HT1080 (cell line): Measurements from ENCODE around the gene ISG15. TPM values are rescaled to one million over a fixed set of nuclear protein-coding genes. Genes with fewer than 3 reads are reported as not detected.

Source experiments
- DNase-seq: peaks from one replicate; pipeline ENCODE4 v3.0.0-alpha.2; 2015; ENCODE audit warnings: low read depth
- polyA plus RNA-seq, 2 experiments: library from polyadenylated mRNA; depleted of rRNA; stranded (reverse); fragments of >200 nt; gene quantifications; 2 replicates each; pipeline ENCODE4 v1.2.3, GENCODE V29; 2015
- total RNA-seq: library from RNA; depleted of rRNA; stranded (reverse); fragments of >200 nt; shearing (Covaris generic); gene quantifications from 2 replicates; pipeline ENCODE4 v1.2.3, GENCODE V29; 2014; rRNA removed

The ISG15 gene
- 48.6 and 53.3 TPM in 2 replicates for total RNA-seq
- 22.3 and 23.9 TPM in 2 replicates for polyA plus RNA-seq (2015; cell fraction: cytosol; rRNA removed)
- polyA plus RNA-seq (2015; cell fraction: nucleus; rRNA removed): 7.6 and 8.0 TPM in 2 replicates

DNA sequence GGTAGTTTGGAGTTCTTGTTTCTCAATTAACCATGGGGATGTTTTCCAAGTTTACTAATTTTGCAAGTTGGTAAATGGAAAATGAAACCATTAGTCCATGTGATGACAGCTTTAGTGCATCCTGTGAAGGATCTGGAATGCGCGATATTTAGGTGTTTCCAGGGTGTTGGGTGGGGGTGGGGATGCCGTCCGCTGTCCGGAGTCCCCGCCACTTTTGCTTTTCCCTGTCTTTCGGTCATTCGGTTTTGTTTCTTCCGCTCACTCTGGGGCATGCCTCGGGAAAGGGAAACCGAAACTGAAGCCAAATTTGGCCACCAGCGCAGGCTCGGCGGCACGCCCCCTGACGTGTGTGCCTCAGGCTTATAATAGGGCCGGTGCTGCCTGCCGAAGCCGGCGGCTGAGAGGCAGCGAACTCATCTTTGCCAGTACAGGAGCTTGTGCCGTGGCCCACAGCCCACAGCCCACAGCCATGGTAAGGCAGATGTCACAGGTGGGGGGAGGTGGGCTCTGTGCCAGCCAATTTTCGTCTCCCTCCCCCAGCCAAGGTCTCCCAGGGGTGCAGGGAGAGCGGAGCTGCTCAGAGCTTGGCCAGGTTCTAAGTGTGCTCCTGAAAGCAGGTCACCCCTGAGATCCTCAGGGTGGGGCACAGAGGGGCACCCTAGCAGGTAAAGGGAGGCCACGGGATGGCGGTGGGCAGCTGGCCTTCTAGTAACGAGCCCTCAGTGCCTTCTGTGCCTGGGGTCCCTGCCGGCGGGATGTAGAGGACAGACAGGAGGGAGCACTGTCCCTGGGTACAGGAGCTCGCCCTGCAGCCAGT lies at the start of gene ISG15:
Gene ISG15, plus strand, starts transcription at position 393 of the 817 bp plus-strand sequence. Its CDS starts 77 bp downstream, at position 470.
- peak; percentile 86 for DNase-seq

DNA sequence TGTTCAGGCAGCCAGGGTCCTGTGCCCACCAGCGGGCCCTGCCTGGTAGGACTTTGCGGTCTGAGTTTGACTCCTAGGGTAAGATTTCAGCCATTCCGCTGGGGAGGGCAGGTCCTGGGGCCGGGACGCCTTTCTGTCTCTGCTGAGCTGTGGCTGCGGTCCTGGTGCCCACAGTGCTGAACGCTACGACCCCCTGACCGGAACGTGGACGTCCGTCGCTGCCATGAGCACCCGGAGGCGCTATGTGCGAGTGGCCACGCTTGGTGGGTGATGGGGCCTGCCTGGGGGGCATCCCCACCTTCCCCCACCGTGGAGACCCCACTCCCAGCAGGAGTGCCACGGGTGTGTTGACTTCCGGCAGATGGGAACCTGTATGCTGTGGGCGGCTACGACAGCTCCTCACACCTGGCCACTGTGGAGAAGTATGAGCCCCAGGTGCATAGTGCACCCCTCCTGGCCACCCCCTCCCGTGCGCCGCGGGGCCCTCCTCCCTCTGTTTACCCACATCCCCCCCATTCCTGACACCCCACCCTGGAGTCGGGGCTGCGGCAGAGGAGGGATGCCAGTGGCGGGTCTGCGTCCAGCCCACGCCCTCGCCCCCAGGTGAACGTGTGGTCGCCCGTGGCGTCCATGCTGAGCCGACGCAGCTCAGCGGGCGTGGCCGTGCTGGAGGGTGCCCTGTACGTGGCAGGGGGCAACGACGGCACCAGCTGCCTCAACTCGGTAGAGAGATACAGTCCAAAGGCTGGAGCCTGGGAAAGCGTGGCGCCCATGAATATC lies 49.4 kb upstream of the ISG15 start:
- DNase-seq: no peak

DNA sequence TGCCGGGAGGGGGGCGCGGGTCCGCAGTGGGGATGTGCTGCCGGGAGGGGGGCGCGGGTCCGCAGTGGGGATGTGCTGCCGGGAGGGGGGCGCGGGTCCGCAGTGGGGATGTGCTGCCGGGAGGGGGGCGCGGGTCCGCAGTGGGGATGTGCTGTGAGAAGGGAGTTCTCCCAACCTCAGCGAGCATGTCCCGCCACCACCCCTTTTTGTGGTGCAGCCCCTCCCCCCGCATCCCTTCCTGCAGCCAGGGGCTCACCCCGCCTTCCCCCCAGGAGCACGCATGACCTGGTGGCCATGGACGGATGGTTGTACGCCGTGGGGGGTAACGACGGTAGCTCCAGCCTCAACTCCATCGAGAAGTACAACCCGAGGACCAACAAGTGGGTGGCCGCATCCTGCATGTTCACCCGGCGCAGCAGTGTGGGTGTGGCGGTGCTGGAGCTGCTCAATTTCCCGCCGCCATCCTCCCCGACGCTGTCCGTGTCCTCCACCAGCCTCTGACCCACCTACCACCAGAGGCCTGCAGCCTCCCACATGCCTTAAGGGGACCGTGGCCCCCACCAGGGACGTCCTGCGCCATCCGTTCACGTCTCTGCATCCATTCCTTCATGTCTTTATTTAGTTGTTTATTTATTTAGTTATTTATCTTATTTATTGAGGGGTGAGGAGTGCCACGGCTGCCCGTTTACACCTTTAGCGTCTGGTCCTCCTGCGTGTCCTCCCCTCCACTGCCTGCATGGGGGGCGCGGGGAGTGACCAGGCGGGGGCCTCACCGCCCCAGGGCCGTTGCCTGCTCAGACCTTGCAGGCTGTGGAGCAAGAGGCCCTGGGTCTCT lies 48.4 kb upstream of the ISG15 start:
- DNase-seq: no peak

DNA sequence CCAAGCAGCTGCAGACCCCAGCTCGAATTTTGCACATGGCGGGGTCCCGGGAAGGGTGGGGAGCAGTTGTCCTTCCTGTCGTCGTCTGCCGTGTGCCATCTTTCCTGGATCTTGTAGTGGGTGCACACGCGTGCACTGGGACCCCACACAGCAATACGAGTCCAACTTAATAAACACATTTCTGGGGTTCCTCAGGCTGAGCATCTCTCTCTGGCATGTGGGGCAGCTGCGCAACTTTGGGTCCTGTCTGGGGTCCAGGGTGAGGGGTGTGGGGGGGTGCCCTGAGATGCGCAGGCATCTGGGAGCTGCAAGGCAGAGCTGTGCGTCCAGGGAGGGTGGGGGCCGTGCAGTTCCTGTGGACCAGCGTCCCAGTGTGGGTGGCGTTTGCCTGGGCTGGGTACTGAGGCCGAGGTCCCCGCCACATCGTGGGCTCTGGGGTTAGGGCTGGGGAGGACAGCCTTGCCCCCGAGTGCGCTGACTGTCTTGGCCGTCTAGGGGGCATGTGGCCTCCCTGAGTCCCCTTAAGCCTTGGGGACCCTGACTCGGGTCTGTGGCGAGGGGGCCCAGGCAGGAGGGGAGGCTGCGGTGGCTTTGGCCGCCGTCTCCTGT lies 47.7 kb upstream of the ISG15 start:
- no peak for DNase-seq

DNA sequence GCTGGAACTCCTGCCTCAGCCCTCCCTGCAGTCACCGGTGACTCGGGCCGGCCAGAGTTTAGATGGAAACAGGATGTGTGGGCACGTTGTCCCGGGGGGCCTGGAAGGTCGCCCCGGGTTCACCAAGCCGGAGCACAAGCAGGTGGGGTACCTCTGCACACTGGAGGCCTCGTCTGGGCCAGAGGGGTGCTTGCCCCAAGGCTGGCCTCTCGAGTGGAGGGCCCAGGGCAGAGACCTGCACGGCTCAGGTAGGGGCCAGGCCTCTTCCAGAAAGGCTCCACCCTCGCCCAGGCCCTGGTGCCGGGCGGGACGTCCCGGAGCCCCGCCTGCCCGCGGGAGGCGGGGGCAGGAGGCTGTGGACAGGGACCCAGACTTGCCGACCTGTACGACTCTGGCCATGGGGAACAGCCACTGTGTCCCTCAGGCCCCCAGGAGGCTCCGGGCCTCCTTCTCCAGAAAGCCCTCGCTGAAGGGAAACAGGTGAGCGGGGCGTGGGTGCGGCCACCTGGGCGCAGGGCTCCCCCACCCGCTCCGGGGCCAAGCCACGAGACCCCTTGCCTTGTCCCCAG lies 47.1 kb upstream of the ISG15 start, which contains the start of gene PLEKHN1:
Gene PLEKHN1, plus strand, starts transcription at position 348 of the 569 bp plus-strand sequence. Its CDS starts 50 bp downstream, at position 398.
- peak; percentile 68 for DNase-seq

DNA sequence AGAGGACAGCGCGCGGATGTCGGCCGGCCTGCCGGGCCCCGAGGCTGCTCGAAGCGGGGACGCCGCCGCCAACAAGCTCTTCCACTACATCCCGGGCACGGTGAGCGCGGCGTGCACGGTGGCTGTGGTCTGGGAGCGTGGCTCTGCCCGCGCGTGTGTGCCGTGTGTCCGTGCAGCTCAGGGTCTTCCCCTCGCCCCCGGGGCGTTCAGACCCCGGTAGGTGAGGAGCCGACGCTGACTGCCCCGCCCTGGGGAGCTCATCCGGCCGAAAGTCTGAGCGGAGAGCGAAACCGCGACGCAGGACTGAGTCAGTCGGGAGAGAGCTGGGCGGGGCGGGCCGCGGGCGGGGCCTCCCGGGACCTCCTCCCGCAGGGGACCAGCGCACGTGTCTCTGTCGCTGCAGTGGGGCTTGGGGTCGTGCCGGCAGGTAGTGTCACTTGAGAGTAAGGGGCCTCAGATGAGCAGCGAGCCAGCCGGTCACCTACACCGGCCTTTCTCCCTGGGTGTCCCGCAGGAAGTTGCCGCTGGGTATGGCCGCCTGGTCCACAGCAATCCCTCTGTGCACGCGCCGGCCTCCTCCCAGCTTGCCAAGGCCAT lies 46.5 kb upstream of the ISG15 start:
- DNase-seq: peak; percentile 71

DNA sequence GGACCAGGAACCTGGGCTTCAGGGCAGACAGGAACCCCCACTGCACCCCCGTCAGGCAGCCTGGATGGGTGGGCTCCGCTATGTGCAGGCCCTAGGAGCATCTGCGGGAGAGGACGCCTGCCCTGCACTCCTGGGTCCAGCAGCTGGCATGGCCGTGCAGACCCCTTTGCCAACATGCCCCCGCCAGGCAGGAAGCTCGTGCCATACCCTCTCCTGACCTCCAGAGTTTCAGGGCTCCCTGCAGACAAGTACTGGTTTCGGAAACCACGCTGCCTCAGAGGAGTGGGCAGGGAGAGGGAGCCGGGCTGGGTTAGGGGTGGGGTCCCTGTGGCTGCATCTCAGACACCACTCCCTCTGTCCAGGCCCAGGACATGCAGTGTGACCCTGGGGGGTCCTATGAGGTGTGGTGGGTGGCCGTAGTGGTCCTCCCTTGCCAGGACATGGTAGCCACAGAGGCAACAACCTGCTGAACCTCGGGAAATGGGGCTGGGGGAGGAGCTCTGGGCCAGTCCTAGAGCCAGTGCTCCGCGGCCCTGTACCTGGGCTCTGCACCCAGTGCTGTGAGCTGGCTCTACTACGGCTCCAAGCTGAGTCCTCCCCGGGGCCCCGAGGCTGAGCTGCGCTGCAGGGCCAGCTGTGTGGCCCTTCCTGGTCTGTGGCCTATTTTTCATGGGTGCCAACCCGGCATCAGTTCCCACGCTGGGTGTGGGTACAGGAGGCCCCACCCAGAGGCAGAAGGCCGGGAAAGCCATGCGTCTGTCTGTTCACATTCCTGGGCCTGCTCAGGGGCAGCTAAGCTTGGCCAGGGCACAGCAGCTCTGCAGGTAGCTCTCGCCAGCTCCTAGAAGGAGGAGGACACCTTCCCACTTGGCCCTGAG lies 45.6 kb upstream of the ISG15 start:
- no peak for DNase-seq

DNA sequence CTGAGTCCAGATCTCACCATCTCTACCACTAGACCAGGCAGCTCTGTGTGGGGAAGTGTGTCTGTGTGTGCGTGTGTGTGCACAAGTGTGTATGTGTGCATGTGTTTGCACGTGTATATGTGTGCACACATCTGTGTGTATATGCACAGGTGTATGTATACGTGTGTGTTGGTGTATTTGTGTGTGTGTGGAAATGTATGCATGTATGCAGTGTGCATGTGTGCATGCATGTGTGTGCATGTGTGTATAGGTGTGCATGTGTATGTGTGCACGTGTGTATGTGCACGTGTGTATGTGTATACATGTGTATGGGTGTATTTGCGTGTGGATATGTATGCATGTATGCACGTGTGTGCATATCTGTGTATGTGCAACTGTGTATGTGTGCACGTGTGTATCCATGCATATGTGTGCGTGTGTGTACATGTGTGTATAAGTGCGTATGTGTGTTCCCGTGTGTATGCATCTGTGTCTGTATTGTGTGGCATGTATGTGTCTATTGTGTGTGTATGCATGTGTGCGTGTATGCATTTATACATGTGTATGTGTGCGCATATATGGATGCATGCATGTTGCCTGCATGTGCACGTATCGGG lies 43.9 kb upstream of the ISG15 start:
- no peak for DNase-seq

DNA sequence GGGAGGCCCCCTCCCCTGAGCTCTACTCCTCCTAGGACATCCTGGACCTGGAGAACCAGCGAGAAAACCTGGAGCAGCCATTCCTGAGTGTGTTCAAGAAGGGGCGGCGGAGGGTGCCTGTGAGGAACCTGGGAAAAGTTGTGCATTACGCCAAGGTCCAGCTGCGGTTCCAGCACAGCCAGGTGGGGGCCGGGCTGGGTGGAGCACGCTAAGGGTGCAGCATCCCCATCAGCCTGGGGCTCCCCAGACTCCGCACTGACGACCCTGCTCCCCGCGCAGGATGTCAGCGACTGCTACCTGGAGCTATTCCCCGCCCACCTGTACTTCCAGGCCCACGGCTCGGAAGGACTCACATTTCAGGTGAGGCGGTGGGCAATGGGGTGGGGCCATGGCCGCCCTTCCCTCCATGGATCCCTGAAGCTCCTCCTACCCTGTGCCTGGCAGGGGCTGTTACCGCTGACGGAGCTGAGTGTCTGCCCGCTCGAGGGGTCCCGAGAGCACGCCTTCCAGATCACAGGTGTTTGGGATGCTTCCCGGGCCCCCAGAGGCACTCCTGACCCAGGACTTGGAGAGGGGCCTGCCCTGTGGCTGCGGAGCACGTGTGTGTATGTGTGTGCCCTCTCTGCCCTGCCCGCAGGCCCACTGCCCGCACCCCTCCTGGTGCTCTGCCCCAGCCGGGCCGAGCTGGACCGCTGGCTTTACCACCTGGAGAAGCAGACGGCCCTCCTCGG lies 42.9 kb upstream of the ISG15 start:
- no peak for DNase-seq

DNA sequence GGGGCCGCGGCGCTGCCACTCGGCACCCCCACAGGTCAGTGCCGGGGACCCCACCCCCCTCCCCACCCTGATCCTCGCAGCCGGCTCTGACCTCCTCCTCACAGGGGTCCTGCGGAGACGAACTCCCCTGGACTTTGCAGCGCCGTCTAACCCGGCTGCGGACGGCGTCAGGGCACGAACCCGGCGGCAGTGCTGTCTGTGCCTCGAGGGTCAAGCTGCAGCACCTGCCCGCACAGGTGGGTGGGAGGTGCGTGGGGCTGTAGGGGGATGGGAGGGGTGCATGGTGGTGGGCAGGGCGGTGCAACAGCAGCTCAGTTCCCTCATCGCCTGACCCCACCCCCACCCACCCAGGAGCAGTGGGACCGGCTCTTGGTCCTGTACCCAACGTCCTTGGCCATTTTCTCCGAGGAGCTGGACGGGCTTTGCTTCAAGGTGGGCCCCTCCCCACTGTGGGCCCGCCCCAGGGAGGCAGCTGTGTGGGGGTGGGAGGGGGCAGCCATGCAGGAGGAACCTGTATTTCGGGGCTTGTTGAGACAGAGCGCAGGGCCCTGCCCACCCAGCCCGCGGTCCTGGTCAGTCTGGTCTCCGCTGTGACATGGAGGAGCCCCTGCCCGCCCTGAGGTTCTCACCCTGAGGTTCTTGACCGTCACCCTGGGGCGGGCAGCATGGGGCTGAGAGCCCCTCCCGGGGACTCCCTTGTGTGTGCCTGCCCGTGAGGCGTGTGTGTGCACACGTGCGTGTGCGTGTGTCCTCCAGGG lies 42.1 kb upstream of the ISG15 start:
- no peak for DNase-seq

DNA sequence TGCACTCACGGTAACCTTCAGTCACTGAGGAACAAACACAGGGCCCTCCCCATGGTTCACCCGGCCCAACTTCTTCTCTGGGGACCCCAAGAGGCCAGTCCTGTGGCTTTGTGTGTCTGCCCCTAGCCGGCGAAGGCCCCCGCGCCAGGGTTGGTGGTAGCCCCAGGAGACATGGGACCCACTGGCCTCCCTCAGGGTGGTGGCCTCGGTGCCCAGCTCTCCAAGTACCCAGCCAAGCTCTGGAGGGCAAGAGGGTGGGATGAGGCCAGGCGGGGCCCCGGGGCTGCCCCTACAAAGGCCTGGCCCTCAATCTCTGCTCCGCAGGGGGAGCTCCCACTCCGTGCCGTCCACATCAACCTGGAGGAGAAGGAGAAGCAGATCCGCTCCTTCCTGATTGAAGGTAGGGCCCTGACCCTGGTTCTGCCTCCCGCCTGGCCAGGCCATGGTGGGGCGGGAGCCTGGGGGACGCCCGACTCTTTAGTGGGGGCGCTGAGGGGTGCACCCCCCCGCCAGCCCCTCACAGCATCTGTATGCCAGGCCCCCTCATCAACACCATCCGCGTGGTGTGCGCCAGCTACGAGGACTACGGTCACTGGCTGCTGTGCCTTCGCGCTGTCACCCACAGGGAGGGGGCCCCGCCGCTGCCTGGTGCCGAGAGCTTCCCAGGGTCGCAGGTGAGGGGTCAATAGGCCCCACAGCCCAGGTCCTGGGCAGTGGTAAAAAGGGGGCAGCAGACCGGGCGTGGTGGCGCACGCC lies 41.4 kb upstream of the ISG15 start:
- no peak for DNase-seq

DNA sequence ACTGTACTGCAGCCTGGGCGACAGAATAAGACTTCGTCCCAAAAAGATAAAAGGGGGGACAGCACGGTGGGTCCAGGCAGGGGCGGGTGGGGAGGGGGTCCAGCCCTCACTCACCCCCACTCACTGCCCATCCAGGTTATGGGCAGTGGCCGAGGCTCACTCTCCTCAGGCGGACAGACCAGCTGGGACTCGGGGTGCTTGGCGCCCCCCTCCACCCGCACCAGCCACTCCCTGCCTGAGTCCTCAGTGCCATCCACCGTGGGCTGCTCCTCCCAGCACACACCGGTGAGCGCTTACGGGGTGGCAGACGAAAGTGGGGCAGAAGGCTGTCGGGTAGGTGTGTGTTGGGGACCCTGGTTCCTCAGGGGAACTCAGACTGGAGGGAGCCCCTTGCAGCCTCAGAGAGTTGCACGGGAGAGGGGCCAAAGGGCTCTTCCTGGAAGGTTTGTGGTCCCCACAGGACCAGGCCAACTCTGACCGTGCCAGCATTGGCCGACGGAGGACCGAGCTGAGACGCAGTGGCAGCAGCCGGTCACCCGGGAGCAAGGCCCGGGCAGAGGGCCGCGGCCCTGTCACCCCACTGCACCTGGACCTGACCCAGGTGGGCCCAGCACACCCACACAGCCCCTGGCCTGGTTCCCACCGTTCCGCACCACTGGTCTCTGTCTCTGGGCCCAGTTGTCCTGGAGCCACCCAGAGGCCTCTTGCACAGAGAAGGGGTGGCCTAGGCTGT lies 40.4 kb upstream of the ISG15 start:
- no peak for DNase-seq

DNA sequence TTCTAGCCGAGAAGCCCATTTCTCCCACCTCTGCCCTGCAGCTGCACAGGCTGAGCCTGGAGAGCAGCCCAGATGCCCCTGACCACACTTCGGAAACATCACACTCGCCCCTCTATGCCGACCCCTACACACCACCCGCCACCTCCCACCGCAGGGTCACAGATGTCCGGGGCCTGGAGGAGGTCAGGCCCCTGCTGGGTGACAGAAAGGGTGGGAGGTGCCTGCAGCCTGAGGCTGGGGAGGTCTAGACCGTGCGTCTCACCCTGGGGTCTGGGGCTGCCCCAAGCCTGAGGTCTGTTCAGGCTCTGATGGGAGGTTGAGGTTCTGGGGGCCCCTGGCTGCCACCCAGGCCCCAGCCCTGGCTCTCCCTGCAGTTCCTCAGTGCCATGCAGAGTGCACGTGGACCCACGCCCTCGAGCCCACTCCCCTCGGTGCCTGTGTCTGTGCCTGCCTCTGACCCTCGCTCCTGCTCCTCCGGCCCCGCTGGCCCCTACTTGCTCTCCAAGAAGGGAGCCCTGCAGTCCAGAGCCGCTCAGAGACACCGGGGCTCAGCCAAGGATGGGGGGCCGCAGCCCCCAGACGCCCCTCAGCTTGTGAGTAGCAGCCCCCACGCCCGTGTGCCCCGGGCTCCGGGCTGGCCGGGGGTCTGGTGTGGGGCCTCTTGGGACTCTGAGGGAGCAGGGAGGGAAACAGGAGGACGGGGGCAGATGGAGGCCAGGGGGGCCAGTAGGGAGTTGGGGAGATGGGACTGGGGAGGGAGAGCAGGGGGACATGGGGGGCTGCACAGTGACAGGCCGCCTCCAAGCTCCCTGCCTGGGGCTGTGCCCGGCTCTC lies 39.6 kb upstream of the ISG15 start:
- no peak for DNase-seq

DNA sequence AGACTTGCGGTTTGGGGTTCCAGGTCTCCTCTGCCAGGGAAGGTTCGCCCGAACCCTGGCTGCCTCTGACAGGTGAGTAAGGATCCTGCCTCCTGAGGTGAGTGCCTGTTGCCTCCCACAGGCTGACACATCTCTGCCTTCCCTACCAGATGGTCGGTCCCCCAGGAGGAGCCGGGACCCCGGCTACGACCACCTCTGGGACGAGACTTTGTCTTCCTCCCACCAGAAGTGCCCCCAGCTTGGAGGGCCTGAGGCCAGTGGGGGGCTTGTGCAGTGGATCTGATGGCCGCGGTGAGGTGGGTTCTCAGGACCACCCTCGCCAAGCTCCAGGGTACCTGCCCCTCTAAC lies 39.0 kb upstream of the ISG15 start:
- no peak for DNase-seq
